ENCODE data around the gene MST1R.
"Not testable (repeated sequence)": the region's sequence is repeated elsewhere in the genome, so short reads cannot be mapped to it uniquely, and the experiment has no call there.

Gene MST1R

GRCh38 chr3:49911124-49911420, 7.4 kb upstream of the MST1R start:
- no peak for DNase-seq

- no peak for DNase-seq
Measured at GRCh38 chr3:49910409-49911123, 6.9 kb upstream of the MST1R start.

GRCh38 chr3:49908373-49909199, 4.9 kb upstream of the MST1R start:
- DNase-seq = no peak

- peak in 1 of 14 donors; percentile 10 for DNase-seq
Measured at GRCh38 chr3:49906073-49906743, 2.5 kb upstream of the MST1R start.

GRCh38 chr3:49904448-49904847, 775 bp upstream of the MST1R start:
- DNase-seq = not testable (repeated sequence)

- no peak for DNase-seq
Measured at GRCh38 chr3:49902511-49903345, 945 bp downstream of the MST1R start.

- DNase-seq = no peak
Measured at GRCh38 chr3:49901366-49902339, 2.0 kb downstream of the MST1R start.

GRCh38 chr3:49900491-49901153, 3.1 kb downstream of the MST1R start:
- DNase-seq = peak in 2 of 14 donors; percentile 19 to 72

GRCh38 chr3:49899815-49900214, 3.9 kb downstream of the MST1R start:
- DNase-seq = no peak

- no peak for DNase-seq
Measured at GRCh38 chr3:49898991-49899390, 4.7 kb downstream of the MST1R start.

GRCh38 chr3:49896345-49896744, 7.3 kb downstream of the MST1R start:
- no peak for DNase-seq

- DNase-seq = no peak
Measured at GRCh38 chr3:49895791-49896190, 7.9 kb downstream of the MST1R start.

GRCh38 chr3:49889296-49889695, 14.4 kb downstream of the MST1R start:
- no peak for DNase-seq

- DNase-seq = no peak
Measured at GRCh38 chr3:49886922-49887265, 16.8 kb downstream of the MST1R start.

GRCh38 chr3:49883998-49884397, 19.7 kb downstream of the MST1R start:
- no peak for DNase-seq

GRCh38 chr3:49882166-49882565, 21.5 kb downstream of the MST1R start:
- DNase-seq = no peak

- DNase-seq = no peak
Measured at GRCh38 chr3:49880581-49881315, 22.9 kb downstream of the MST1R start.

GRCh38 chr3:49879721-49880120, 24.0 kb downstream of the MST1R start:
- DNase-seq = no peak

- no peak for DNase-seq
Measured at GRCh38 chr3:49878686-49879085, 25.0 kb downstream of the MST1R start.

- DNase-seq = no peak
Measured at GRCh38 chr3:49877716-49878115, 26.0 kb downstream of the MST1R start.
